T47D (cell line): Measurements from ENCODE around the gene EFNA5.

Source experiments
- DNase-seq, 2 experiments: peaks; one replicate each; pipeline versions ENCODE4 v3.0.0 to v3.0.0-alpha.2; 2011 to 2012; ENCODE audit warnings: low read depth in 1 of 2, low spot score in 1 of 2
- JUND ChIP-seq: IDR thresholded peaks from 2 replicates; pipeline ENCODE4 v1.6.1; 2012; ENCODE audit warnings: low read depth
- in situ Hi-C: cut with HindIII; loops from 2 replicates; pipeline ENCODE4 v1.10.0; 2016; ENCODE audit warnings: low sequenced_read_pairs, low pct_unique_long_range_greater_than_20kb

EFNA5 gene

GRCh38 chr5:107342371-107342770 lies 328.4 kb downstream of the EFNA5 start:
- no peak for TF ChIP-seq JUND
- no peak for DNase-seq
- in situ Hi-C loops: no loop called here

- TF ChIP-seq JUND: no peak
- in situ Hi-C loops: no loop called here
- no peak for DNase-seq
Measured at GRCh38 chr5:107341376-107342084, 329.2 kb downstream of the EFNA5 start.

GRCh38 chr5:107340631-107341030 lies 330.1 kb downstream of the EFNA5 start:
- no peak for TF ChIP-seq JUND
- peak in 1 of 2 experiments; percentile 4 for DNase-seq
- in situ Hi-C loops: no loop called here

GRCh38 chr5:107338335-107338734 lies 332.4 kb downstream of the EFNA5 start:
- no peak for DNase-seq
- in situ Hi-C loops: no loop called here
- TF ChIP-seq JUND: no peak

GRCh38 chr5:107337281-107337680 lies 333.5 kb downstream of the EFNA5 start:
- in situ Hi-C loops: no loop called here
- no peak for TF ChIP-seq JUND
- no peak for DNase-seq

DNA sequence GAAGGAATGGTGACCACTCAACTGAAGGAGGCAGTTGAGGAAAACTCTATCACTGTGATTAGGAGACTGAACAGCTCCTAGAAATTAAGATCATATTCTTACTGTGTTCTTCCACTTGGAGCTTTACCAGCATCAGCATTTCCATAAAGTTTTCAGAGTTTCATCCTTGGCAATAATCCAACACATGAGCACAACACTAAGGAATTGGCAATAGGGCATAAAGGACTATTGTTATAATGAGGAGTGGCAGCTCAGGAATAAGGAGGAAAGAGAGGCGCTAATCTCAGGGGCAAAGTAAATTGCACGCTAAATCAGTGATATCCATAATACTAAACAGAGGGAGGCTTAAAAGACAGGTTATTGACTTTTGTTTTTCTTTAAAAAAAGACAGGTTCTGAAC lies 338.9 kb downstream of the EFNA5 start:
- DNase-seq: no peak
- in situ Hi-C loops: no loop called here
- TF ChIP-seq JUND: no peak

GRCh38 chr5:107331312-107331711 lies 339.4 kb downstream of the EFNA5 start:
- no peak for TF ChIP-seq JUND
- in situ Hi-C loops: no loop called here
- DNase-seq: no peak

- TF ChIP-seq JUND: no peak
- no peak for DNase-seq
- in situ Hi-C loops: no loop called here
Measured at GRCh38 chr5:107330903-107331302, 339.8 kb downstream of the EFNA5 start.

- DNase-seq: no peak
- in situ Hi-C loops: no loop called here
- no peak for TF ChIP-seq JUND
Measured at GRCh38 chr5:107329850-107330249, 340.9 kb downstream of the EFNA5 start.
